ENCODE results near the gene INTS6.

- TF ChIP-seq, protein P1, sequence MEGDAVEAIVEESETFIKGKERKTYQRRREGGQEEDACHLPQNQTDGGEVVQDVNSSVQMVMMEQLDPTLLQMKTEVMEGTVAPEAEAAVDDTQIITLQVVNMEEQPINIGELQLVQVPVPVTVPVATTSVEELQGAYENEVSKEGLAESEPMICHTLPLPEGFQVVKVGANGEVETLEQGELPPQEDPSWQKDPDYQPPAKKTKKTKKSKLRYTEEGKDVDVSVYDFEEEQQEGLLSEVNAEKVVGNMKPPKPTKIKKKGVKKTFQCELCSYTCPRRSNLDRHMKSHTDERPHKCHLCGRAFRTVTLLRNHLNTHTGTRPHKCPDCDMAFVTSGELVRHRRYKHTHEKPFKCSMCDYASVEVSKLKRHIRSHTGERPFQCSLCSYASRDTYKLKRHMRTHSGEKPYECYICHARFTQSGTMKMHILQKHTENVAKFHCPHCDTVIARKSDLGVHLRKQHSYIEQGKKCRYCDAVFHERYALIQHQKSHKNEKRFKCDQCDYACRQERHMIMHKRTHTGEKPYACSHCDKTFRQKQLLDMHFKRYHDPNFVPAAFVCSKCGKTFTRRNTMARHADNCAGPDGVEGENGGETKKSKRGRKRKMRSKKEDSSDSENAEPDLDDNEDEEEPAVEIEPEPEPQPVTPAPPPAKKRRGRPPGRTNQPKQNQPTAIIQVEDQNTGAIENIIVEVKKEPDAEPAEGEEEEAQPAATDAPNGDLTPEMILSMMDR (IDR thresholded peaks at IDR 0.05), result no peak
- no peak for TF ChIP-seq EP300 (IDR thresholded peaks at IDR 0.05)
Measured at GRCh38 chr13:51361106-51361505, 91.7 kb downstream of the INTS6 start.
